SH-SY5Y (cell line): Measurements from ENCODE around the gene LRRC10B.

Experiments used
- GATA2 ChIP-seq: IDR thresholded peaks from 2 replicates; pipeline ENCODE4 v1.6.1; 2011; ENCODE audit warnings: mild to moderate bottlenecking, low read depth, low read length
- GATA3 ChIP-seq: IDR thresholded peaks from 2 replicates; pipeline ENCODE4 v1.6.1; 2011; ENCODE audit warnings: low read depth, mild to moderate bottlenecking, low read length, moderate library complexity

DNA sequence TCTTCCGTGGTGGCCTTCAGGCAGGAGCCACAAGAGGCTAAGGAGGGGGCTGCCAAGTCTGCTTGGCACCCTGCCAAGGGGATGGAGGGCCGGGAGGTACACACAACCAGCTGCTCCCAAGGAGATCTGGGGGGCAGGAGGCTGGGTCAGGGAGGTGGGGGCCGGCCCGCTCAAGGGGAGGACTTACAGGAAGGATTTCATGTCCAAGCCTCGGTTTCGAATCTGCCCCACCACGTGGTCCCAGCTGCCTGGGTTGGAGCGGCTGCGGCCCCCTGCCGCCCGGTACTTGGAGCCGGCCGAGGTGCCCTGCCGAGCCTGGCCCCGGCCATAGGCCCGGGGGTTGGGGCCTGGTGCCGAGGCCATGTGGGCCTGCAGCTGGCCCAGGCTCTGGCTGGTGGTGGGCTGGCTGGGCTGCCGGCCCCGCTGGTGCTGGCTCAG, 33.5 kb downstream of the LRRC10B start:
- TF ChIP-seq GATA2: no peak
- no peak for TF ChIP-seq GATA3
